Upper lobe of left lung (tissue), 4 donors: ENCODE data around the gene CYP2W1.

Source experiments
- EP300 ChIP-seq, 4 donors: sonication (generic); formaldehyde crosslinking; IDR thresholded peaks; one replicate each; pipeline ENCODE4 v1.5.1; 2017; ENCODE audit warnings: antibody characterized with exemption in 4 of 4, control low read depth in 2 of 4
- POLR2A ChIP-seq, 4 donors: fragments of 450-650 bp; IDR thresholded peaks; one replicate each; pipeline ENCODE4 v1.5.1; 2016 to 2017; ENCODE audit warnings: antibody characterized with exemption in 4 of 4, mild to moderate bottlenecking in 2 of 4
- POLR2AphosphoS5 ChIP-seq, 2 donors: sonication (generic); formaldehyde crosslinking; IDR thresholded peaks; one replicate each; pipeline ENCODE4 v1.5.1; 2017; ENCODE audit warnings: antibody characterized with exemption in 2 of 2

DNA sequence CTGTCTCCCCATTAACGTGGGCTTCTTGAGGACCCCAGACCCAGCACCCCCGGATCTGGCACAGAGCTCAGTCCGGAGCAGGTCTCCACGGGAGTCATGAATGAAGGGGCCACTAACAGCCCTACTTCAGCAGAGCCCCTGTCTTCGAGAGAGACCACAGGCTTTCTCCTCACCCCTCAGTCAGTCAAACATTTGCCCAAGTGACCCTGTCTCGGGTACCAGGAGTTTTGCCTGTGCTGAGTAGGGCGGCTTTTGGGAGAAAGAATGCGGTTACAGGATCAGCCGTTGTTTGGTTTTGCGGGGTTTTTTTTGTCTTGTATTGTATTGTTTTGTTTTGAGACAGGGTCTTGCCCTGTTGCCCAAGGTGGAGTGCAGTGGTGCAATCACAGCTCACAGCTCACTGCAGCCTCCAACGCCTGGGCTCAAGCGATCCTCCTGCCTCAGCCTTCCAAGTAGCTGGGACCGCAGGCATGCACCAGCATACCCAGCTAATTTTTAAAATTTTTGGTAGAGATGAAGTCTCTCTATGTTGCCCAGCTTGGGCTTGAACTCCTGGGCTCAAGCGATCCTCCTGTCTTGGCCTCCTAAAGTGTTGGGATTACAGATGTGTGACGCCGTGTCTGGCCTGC is 45.0 kb upstream of the CYP2W1 start:
- TF ChIP-seq POLR2AphosphoS5 (IDR thresholded peaks at IDR 0.05) (no peak), POLR2A (IDR thresholded peaks at IDR 0.05) (no peak), EP300 (IDR thresholded peaks at IDR 0.05) (no peak)
